Neutrophil (primary cell): ENCODE data around the gene SLC19A3.

Source experiments
- H3K27ac ChIP-seq: fragments of 200-600 bp; sonication (generic); 2 replicates; pipeline ENCODE4 v1.5.1; 2016; ENCODE audit warnings: mild to moderate bottlenecking, moderate library complexity
- H3K27me3 ChIP-seq: fragments of 200-600 bp; sonication (generic); 2 replicates; pipeline ENCODE4 v1.6.0; 2016; ENCODE audit warnings: mild to moderate bottlenecking
- H3K36me3 ChIP-seq: fragments of 200-600 bp; sonication (generic); 2 replicates; pipeline ENCODE4 v1.5.1; 2017
- H3K4me1 ChIP-seq, 2 experiments: fragments of 200-600 bp in 1 of 2; sonication (generic) in 1 of 2; 1 replicate in 1 of 2; 2 replicates in 1 of 2; pipeline versions ENCODE4 v1.5.1 to v1.6.1; 2013 to 2016; ENCODE audit warnings: low read depth in 1 of 2, low read length in 1 of 2, mild to moderate bottlenecking in 1 of 2, moderate library complexity in 1 of 2; ENCODE audit not compliant: control insufficient read depth in 1 of 2, insufficient read depth in 1 of 2
- H3K4me3 ChIP-seq, 2 experiments: fragments of 200-600 bp in 1 of 2; sonication (generic) in 1 of 2; 1 replicate in 1 of 2; 2 replicates in 1 of 2; pipeline ENCODE4 v1.5.1; 2013 to 2016; ENCODE audit warnings: low read depth in 1 of 2, low read length in 1 of 2, mild to moderate bottlenecking in 1 of 2, moderate library complexity in 1 of 2
- H3K9me3 ChIP-seq: fragments of 200-600 bp; sonication (generic); 2 replicates; pipeline ENCODE4 v1.5.1; 2016
- CTCF ChIP-seq: fragments of 200-600 bp; sonication (generic); IDR thresholded peaks from 2 replicates; pipeline ENCODE4 v1.5.1; 2016; ENCODE audit warnings: antibody characterized with exemption

SLC19A3 gene

GRCh38 chr2:227706859-227707258, 11.0 kb downstream of the SLC19A3 start:
- Histone ChIP-seq H3K4me1 (no peaks in the 10 kb centered on the region), H3K27ac (no peak overlapping the region), H3K27me3 (peaks cover 3% of the 10 kb centered on the region), H3K4me3 (no peak overlapping the region), H3K9me3 (no peaks in the 10 kb centered on the region), H3K36me3 (no peaks in the 10 kb centered on the region)
- no peak for TF ChIP-seq CTCF

- Histone ChIP-seq H3K27ac (no peak overlapping the region), H3K9me3 (no peaks in the 10 kb centered on the region)
Observed at GRCh38 chr2:227703961-227704360, 13.9 kb downstream of the SLC19A3 start.

GRCh38 chr2:227703280-227703732, 14.5 kb downstream of the SLC19A3 start:
- Histone ChIP-seq H3K27me3 (peaks cover 3% of the 10 kb centered on the region), H3K9me3 (no peaks in the 10 kb centered on the region), H3K4me1 (no peaks in the 10 kb centered on the region), H3K27ac (no peak overlapping the region), H3K36me3 (no peaks in the 10 kb centered on the region), H3K4me3 (no peak overlapping the region)
- no peak for TF ChIP-seq CTCF

More at GRCh38 chr2:227703961-227704360, 13.9 kb downstream of the SLC19A3 start:
- H3K4me1 ChIP-seq, result no peaks in the 10 kb centered on the region
- no peak overlapping the region for H3K4me3 ChIP-seq
- H3K27me3 ChIP-seq, result peaks cover 3% of the 10 kb centered on the region
- H3K36me3 ChIP-seq, result no peaks in the 10 kb centered on the region
- no peak for TF ChIP-seq CTCF

GRCh38 chr2:227701556-227701955, 16.3 kb downstream of the SLC19A3 start:
- peaks cover 7% of the 10 kb centered on the region for H3K27me3 ChIP-seq
- no peak overlapping the region for H3K4me3 ChIP-seq
- no peak for TF ChIP-seq CTCF
- no peaks in the 10 kb centered on the region for H3K36me3 ChIP-seq
- no peak overlapping the region for H3K27ac ChIP-seq
- H3K4me1 ChIP-seq, result no peaks in the 10 kb centered on the region
- no peaks in the 10 kb centered on the region for H3K9me3 ChIP-seq

- H3K4me3 ChIP-seq, result no peak overlapping the region
- no peaks in the 10 kb centered on the region for H3K4me1 ChIP-seq
- H3K27me3 ChIP-seq, result peaks cover 6% of the 10 kb centered on the region
- no peaks in the 10 kb centered on the region for H3K9me3 ChIP-seq
- H3K27ac ChIP-seq, result no peak overlapping the region
- TF ChIP-seq CTCF, result no peak
- no peaks in the 10 kb centered on the region for H3K36me3 ChIP-seq
Observed at GRCh38 chr2:227696990-227697679, 20.7 kb downstream of the SLC19A3 start.
